ENCODE data around the gene EMILIN2. TPM values are rescaled to one million over a fixed set of nuclear protein-coding genes. Genes with fewer than 3 reads are reported as not detected.

Gene EMILIN2
- total RNA-seq, 1 donor from 2014 or later, result 8.7 TPM

DNA sequence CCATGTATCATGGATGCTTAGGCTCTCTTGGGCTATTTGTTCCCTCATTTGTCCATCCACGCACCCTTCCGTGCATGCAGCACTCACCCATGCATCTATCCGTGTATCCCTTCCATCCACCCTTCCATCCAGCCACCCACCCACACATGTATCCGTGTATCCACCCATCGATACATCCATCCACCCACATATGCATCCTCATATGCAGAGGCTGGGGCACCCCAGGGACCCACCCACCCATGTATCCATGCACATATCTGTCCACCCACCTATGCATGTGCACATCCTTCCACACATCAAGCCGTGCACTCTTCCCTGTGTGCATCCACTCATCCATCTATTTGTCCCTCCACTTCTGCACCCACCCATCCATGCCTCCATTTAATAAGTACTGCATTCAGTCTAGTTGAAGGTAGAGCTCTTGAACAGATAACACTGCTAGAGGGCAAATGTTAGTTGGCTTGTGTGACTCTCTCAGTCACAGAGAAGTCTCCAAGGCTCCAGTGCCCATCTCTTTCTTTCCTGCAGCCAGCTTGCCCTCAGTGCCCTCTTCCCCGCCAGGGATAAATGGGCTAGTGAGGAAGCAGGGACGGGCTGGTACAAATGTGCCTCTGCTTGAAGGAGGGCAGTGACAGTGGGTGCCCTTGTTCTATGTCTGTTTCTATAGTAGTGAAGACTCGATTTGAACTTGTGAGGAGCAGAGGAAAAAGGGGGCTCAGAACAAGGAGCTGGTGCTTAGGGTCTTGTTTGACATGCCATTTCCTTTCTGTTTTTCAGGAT is 61.5 kb downstream of the EMILIN2 start:
- H3K9me3 Mint-ChIP-seq (ENCODE audit: low read depth), result no peaks in the 10 kb centered on the region
- no peak overlapping the region for H3K27ac Mint-ChIP-seq
- TF ChIP-seq, protein P1, sequence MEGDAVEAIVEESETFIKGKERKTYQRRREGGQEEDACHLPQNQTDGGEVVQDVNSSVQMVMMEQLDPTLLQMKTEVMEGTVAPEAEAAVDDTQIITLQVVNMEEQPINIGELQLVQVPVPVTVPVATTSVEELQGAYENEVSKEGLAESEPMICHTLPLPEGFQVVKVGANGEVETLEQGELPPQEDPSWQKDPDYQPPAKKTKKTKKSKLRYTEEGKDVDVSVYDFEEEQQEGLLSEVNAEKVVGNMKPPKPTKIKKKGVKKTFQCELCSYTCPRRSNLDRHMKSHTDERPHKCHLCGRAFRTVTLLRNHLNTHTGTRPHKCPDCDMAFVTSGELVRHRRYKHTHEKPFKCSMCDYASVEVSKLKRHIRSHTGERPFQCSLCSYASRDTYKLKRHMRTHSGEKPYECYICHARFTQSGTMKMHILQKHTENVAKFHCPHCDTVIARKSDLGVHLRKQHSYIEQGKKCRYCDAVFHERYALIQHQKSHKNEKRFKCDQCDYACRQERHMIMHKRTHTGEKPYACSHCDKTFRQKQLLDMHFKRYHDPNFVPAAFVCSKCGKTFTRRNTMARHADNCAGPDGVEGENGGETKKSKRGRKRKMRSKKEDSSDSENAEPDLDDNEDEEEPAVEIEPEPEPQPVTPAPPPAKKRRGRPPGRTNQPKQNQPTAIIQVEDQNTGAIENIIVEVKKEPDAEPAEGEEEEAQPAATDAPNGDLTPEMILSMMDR (IDR thresholded peaks at IDR 0.05; ENCODE audit: unreplicated experiment), result no peak
- H3K36me3 Mint-ChIP-seq (ENCODE audit: insufficient read depth), result peaks cover 7% of the 10 kb centered on the region
- peak overlapping the region; percentile 77 for H3K4me3 Mint-ChIP-seq (ENCODE audit: low read depth)
- no peak for DNase-seq (ENCODE audit: low spot score, unreplicated experiment)
- H3K27me3 Mint-ChIP-seq, result no peaks in the 10 kb centered on the region
- H3K4me1 Mint-ChIP-seq (ENCODE audit: low read depth), result peaks cover 2% of the 10 kb centered on the region

DNA sequence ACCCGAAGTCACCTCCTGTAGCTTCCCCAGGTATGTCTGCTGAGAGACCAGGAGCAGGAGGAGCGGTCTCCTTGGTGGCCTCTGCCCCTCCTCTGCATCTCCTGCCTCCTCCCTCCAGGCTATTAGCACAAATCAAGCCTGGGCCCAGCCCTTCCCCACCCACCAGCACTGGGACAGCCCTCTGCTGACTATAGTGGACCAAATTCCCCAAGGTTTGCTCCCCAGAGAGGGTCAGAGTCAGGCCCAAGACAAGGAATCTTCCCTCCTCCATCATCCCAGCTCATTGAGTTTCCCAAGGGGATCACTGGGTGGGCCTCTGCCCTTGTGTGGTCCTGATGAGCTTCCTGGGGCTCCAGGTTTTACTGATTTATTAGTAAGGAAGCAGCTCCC is 62.1 kb downstream of the EMILIN2 start:
- peaks cover 7% of the 10 kb centered on the region for H3K36me3 Mint-ChIP-seq (ENCODE audit: insufficient read depth)
- no peaks in the 10 kb centered on the region for H3K9me3 Mint-ChIP-seq (ENCODE audit: low read depth)
- no peak overlapping the region for H3K27ac Mint-ChIP-seq
- no peak for DNase-seq (ENCODE audit: low spot score, unreplicated experiment)
- TF ChIP-seq, protein P1 (IDR thresholded peaks at IDR 0.05; ENCODE audit: unreplicated experiment), result no peak
- H3K4me1 Mint-ChIP-seq (ENCODE audit: low read depth), result peaks cover 2% of the 10 kb centered on the region
- H3K27me3 Mint-ChIP-seq, result no peaks in the 10 kb centered on the region
- no peak overlapping the region for H3K4me3 Mint-ChIP-seq (ENCODE audit: low read depth)

DNA sequence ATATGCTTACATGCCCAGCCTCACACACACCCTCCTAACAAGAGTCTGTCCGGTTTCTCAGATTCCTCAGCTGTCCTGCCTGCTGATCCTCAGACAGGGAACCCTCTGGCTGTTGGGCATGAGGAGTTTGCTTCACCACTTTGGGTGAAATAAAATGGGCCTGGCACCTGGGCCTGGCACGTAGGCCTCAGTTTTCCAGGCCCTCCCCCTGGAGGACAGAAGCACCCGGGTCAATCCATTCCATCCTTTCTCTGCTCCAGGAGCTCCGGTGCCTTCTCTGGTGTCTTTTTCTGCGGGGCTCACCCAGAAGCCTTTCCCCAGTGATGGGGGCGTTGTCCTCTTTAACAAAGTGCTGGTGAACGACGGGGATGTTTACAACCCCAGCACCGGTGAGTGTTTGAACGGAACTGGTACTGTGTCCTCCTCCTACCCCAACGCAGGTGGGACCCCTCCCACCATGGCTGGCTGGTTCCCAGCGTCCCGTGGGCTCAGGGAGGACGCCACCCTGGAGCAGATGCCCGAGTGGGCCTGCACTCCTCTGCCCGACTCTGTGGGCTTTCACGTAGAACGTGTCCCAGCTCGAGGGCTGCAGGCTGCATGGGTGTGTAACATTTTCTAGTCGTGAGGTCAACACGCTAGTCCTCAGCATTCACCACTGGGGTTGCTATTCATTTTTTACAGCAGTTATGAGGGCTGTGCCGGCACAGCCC is 62.8 kb downstream of the EMILIN2 start:
- no peak for DNase-seq (ENCODE audit: low spot score, unreplicated experiment)
- Mint-ChIP-seq H3K36me3 (ENCODE audit: insufficient read depth) (peaks cover 7% of the 10 kb centered on the region), H3K27ac (no peak overlapping the region), H3K4me1 (ENCODE audit: low read depth) (peaks cover 2% of the 10 kb centered on the region), H3K27me3 (no peaks in the 10 kb centered on the region), H3K9me3 (ENCODE audit: low read depth) (no peaks in the 10 kb centered on the region), H3K4me3 (ENCODE audit: low read depth) (no peak overlapping the region)
- TF ChIP-seq, protein P1 (IDR thresholded peaks at IDR 0.05; ENCODE audit: unreplicated experiment), result no peak

DNA sequence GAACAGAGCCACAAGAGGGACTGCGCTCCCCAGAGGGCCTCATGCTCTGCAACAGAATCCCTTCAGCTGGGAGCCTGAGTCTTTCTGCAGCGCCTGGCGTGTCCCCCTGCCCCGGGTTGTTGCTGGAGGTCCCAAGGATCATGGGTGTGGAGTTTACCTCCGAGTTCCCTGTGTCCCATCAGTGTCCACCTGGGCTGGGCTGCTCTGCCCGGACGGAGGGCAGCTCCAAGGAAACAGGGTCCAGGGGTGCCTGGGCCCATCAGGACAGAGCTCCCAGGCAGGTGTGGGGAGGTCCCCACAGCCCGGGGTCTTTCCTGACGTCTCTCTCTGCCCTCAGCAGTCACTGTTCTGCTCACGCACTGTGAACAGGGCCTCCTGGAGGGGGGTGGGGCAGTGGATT is 63.5 kb downstream of the EMILIN2 start:
- H3K9me3 Mint-ChIP-seq (ENCODE audit: low read depth), result no peaks in the 10 kb centered on the region
- no peaks in the 10 kb centered on the region for H3K27me3 Mint-ChIP-seq
- H3K4me3 Mint-ChIP-seq (ENCODE audit: low read depth), result no peak overlapping the region
- DNase-seq (ENCODE audit: low spot score, unreplicated experiment), result no peak
- peaks cover 2% of the 10 kb centered on the region for H3K4me1 Mint-ChIP-seq (ENCODE audit: low read depth)
- TF ChIP-seq, protein P1 (IDR thresholded peaks at IDR 0.05; ENCODE audit: unreplicated experiment), result no peak
- peaks cover 7% of the 10 kb centered on the region for H3K36me3 Mint-ChIP-seq (ENCODE audit: insufficient read depth)
- no peak overlapping the region for H3K27ac Mint-ChIP-seq

DNA sequence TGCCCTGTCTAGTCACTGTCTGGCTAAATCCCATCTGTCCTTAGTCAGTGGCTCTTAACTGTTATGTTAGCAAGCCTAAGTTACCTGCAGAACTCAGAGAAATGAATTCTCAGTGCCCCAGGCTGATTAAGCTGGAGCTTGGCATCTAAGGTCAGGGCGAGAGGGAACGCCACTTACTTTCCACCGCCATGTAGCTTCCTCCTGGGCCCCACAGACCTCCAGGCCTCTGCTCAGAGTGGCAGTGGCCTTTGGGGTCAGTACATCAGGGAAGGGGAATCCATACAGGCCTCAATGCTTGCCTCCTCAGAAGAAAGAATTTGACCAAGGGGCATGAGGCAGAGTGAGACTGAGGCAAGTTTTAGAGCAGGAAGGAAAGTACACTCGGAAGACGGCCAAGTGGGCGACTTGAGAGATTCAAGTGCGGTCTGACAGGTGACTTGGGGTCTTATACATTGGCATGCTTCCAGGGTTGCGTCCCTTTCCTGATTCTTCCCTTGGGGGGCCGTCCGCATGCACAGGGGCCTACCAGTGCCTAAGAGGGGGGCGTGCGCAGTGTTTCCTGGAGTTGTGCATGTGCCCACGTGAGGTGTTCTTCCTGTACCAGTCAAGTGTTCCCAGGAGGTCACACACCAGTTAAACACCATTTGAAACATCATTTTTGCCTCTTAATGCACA is 64.1 kb downstream of the EMILIN2 start:
- no peak for DNase-seq (ENCODE audit: low spot score, unreplicated experiment)
- Mint-ChIP-seq H3K9me3 (ENCODE audit: low read depth) (no peaks in the 10 kb centered on the region), H3K27ac (no peak overlapping the region), H3K4me3 (ENCODE audit: low read depth) (no peak overlapping the region), H3K4me1 (ENCODE audit: low read depth) (peaks cover 2% of the 10 kb centered on the region), H3K27me3 (no peaks in the 10 kb centered on the region), H3K36me3 (ENCODE audit: insufficient read depth) (peaks cover 7% of the 10 kb centered on the region)
- TF ChIP-seq, protein P1 (IDR thresholded peaks at IDR 0.05; ENCODE audit: unreplicated experiment), result no peak
